GM12864 (cell line): ENCODE measurements around the gene SESN3.

Experiments used
- DNase-seq: peaks from one replicate; pipeline ENCODE4 v3.0.0-alpha.2; 2011; ENCODE audit warnings: low read depth
- H3K4me3 ChIP-seq: 2 replicates; pipeline ENCODE4 v1.5.1; 2011; ENCODE audit warnings: mild to moderate bottlenecking, low read depth, low read length, control low read depth
- CTCF ChIP-seq: IDR thresholded peaks from 2 replicates; pipeline ENCODE4 v1.5.1; 2011; ENCODE audit warnings: low read depth, mild to moderate bottlenecking, moderate library complexity, low read length, control low read depth, inconsistent platforms; ENCODE audit errors: missing control alignments

Gene SESN3

DNA sequence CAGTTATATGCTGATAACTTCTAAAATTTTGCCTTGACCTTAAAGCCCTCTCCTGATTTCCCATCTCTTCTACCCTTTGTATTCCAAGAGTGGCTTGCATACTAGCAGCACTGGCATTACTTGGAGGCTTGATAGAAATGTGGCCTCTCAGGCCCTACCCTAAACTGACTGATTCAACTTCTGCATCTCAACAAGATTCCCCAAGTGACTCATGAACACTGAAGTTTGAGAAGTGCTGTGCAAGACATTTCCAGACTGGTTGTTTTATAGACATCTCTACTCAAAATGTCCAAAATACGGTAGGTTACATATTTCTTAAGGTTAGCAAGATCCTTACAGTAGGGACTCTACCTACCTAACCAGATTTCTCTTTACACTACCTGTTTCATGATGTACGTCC is 48.6 kb downstream of the SESN3 start:
- DNase-seq: no peak
- no peak overlapping the region for H3K4me3 ChIP-seq
- TF ChIP-seq CTCF: no peak

DNA sequence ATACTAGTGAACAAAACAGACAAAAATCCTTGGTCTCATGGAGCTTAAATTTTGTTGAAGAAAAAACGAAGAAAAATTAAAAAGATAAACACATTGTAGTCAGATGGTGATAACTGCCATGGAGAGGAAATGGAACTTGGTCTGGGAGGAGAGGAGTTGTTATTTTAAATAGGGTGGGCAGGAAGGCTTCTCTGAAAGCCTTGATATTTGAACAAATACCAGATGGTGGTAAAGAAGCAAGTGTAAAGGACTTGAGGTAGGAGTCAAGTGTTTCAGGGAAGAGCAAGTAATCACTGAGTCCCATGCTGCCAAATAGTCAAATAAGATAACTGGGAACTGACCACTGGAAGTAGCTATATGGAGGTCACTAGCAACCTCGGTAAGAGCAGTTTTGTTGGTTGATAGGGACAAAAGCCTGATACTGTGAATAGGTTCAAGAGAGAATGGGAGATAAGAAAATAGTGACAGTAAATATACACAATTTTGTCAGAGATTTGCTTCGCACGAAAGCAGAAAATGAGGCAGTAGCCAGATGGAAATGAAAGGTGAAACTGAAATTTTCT is 55.1 kb downstream of the SESN3 start:
- TF ChIP-seq CTCF: no peak
- DNase-seq: no peak
- no peak overlapping the region for H3K4me3 ChIP-seq

DNA sequence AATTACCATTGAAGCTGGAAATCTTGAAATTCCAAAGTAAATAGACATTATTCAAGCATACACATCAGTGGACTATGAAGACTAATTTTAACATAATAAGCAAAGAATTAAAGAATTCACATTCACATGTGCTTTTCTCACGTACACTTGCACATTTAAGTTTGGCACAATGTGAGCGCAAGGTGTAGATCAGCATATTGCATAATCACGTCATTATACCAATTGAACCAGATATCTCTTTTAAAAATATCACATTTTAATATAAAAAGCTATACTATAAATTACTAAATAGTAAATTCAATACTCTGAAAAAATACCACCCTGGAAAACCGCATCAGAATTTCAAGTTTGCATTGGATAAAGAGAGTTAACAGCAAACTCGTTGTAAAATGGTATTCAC is 60.7 kb downstream of the SESN3 start:
- DNase-seq: no peak
- H3K4me3 ChIP-seq: no peak overlapping the region
- TF ChIP-seq CTCF: no peak

DNA sequence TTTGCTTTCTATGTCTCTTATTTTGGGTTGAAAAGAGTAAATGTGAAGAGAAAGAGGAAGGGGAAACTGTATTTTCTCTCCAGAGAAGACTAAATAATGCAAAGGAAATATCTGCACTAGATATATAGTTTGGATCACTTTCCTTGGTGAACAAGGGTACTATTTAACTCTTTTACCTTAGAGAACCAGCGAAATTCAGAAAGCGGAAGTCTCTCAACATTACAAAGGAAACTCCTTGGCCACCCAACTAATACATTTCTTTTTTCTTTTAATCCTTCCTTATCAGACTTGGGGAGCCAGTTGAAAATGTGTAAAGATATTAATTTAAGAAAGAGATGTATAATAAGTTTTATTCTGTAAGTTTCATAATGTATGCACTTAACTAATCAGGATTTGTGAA is 64.2 kb downstream of the SESN3 start:
- no peak for TF ChIP-seq CTCF
- no peak overlapping the region for H3K4me3 ChIP-seq
- DNase-seq: no peak

DNA sequence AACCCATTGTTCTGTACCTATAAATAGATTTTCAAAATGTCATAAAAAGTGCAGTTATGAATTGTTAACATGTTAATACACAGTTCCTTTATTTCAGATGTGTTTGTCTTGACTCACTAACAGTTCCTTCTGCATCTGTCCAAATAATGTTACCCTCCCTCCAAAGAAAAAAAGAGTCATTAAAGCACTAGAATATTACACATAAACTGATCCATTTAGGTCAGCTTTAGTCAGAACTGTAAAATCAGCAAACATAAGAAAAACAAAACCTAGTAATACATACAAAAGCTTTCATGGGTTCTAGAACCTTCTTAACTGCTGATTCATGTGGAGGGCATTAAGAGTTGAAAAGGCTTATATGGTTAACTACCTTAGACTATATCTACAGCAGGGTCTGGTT is 65.4 kb downstream of the SESN3 start:
- DNase-seq: no peak
- no peak overlapping the region for H3K4me3 ChIP-seq
- TF ChIP-seq CTCF: no peak

DNA sequence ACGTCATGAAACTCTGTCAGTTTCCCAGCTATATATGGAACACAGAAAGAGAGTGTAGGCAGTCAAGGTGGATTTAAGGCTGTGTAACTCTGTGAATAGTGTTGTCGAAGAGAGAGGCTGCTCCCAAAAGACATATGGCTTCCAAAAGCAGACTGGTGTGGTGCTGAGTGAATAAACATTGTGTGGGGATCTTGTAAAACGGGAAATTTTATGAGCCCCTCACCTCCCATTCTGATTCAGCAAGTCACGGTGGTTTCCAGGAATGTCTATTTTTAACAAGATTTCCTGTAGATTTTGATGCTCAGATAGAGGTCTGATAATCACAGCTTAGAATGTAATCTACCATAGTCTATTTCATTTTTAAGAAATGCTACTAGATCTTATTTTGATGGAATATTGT is 67.9 kb downstream of the SESN3 start:
- no peak overlapping the region for H3K4me3 ChIP-seq
- TF ChIP-seq CTCF: no peak
- no peak for DNase-seq

- no peak for TF ChIP-seq CTCF
- DNase-seq: no peak
- H3K4me3 ChIP-seq: no peak overlapping the region
These were observed 69.8 kb downstream of the SESN3 start for GRCh38 chr11:95161248-95161647.
